ENCODE data around the gene KRT86.

KRT86 gene

GRCh38 chr12:52349196-52349595 is 74.8 kb downstream of the KRT86 start:
- Histone ChIP-seq H3K4me1 (ENCODE audit: low read length) (no peaks in the 10 kb centered on the region), H3K9me3 (replicated peaks; ENCODE audit: insufficient read depth, low read length) (no peaks in the 10 kb centered on the region), H3K79me2 (ENCODE audit: low read length) (no peaks in the 10 kb centered on the region), H3K27me3 (replicated peaks; ENCODE audit: insufficient read depth, low read length) (peaks cover 75% of the 10 kb centered on the region), H3K9me2 (replicated peaks; ENCODE audit: insufficient read depth, low read length) (no peaks in the 10 kb centered on the region), H3K9ac (ENCODE audit: low read length) (no peak overlapping the region), H3K27ac (ENCODE audit: low read length) (no peak overlapping the region), H3F3A (ENCODE audit: insufficient read depth, low read length) (no peaks in the 10 kb centered on the region), H3K4me3 (ENCODE audit: low read length) (no peak overlapping the region), H3K36me3 (replicated peaks; ENCODE audit: insufficient read depth, low read length) (no peaks in the 10 kb centered on the region), H4K20me1 (ENCODE audit: insufficient read depth, low read length) (no peaks in the 10 kb centered on the region), H2AFZ (ENCODE audit: low read length) (no peak overlapping the region), H3K4me2 (ENCODE audit: low read depth, low read length) (no peak overlapping the region)
- DNase-seq, result no peak
- no peak for TF ChIP-seq EZH2 (optimal IDR thresholded peaks at IDR 0.05; ENCODE audit: low read depth, low read length)
- no peak for TF ChIP-seq EZH2phosphoT487 (IDR thresholded peaks at IDR 0.05; ENCODE audit: low read length)
- TF ChIP-seq CTCF (IDR thresholded peaks at IDR 0.05; ENCODE audit: low read length), result no peak

GRCh38 chr12:52350021-52350620 is 75.7 kb downstream of the KRT86 start:
- H2AFZ ChIP-seq (ENCODE audit: low read length), result no peak overlapping the region
- DNase-seq, result no peak
- H3K27me3 ChIP-seq (replicated peaks; ENCODE audit: insufficient read depth, low read length), result peaks cover 79% of the 10 kb centered on the region
- no peaks in the 10 kb centered on the region for H3F3A ChIP-seq (ENCODE audit: insufficient read depth, low read length)
- H3K79me2 ChIP-seq (ENCODE audit: low read length), result no peaks in the 10 kb centered on the region
- no peak overlapping the region for H3K4me3 ChIP-seq (ENCODE audit: low read length)
- H3K9me3 ChIP-seq (replicated peaks; ENCODE audit: insufficient read depth, low read length), result no peaks in the 10 kb centered on the region
- no peak for TF ChIP-seq CTCF (IDR thresholded peaks at IDR 0.05; ENCODE audit: low read length)
- no peak for TF ChIP-seq EZH2 (optimal IDR thresholded peaks at IDR 0.05; ENCODE audit: low read depth, low read length)
- no peak for TF ChIP-seq EZH2phosphoT487 (IDR thresholded peaks at IDR 0.05; ENCODE audit: low read length)
- no peaks in the 10 kb centered on the region for H3K4me1 ChIP-seq (ENCODE audit: low read length)
- H3K36me3 ChIP-seq (replicated peaks; ENCODE audit: insufficient read depth, low read length), result no peaks in the 10 kb centered on the region
- H3K27ac ChIP-seq (ENCODE audit: low read length), result no peak overlapping the region
- no peak overlapping the region for H3K9ac ChIP-seq (ENCODE audit: low read length)
- H4K20me1 ChIP-seq (ENCODE audit: insufficient read depth, low read length), result no peaks in the 10 kb centered on the region
- H3K4me2 ChIP-seq (ENCODE audit: low read depth, low read length), result no peak overlapping the region
- no peaks in the 10 kb centered on the region for H3K9me2 ChIP-seq (replicated peaks; ENCODE audit: insufficient read depth, low read length)

GRCh38 chr12:52350786-52351185 is 76.3 kb downstream of the KRT86 start:
- H3K79me2 ChIP-seq (ENCODE audit: low read length), result no peaks in the 10 kb centered on the region
- no peak overlapping the region for H3K9ac ChIP-seq (ENCODE audit: low read length)
- no peak overlapping the region for H3K4me3 ChIP-seq (ENCODE audit: low read length)
- no peak overlapping the region for H3K27ac ChIP-seq (ENCODE audit: low read length)
- DNase-seq, result no peak
- no peaks in the 10 kb centered on the region for H4K20me1 ChIP-seq (ENCODE audit: insufficient read depth, low read length)
- H3K4me2 ChIP-seq (ENCODE audit: low read depth, low read length), result no peak overlapping the region
- no peak overlapping the region for H2AFZ ChIP-seq (ENCODE audit: low read length)
- no peak for TF ChIP-seq CTCF (IDR thresholded peaks at IDR 0.05; ENCODE audit: low read length)
- TF ChIP-seq EZH2phosphoT487 (IDR thresholded peaks at IDR 0.05; ENCODE audit: low read length), result no peak
- TF ChIP-seq EZH2 (optimal IDR thresholded peaks at IDR 0.05; ENCODE audit: low read depth, low read length), result no peak
- no peaks in the 10 kb centered on the region for H3K9me3 ChIP-seq (replicated peaks; ENCODE audit: insufficient read depth, low read length)
- no peaks in the 10 kb centered on the region for H3F3A ChIP-seq (ENCODE audit: insufficient read depth, low read length)
- peaks cover 83% of the 10 kb centered on the region for H3K27me3 ChIP-seq (replicated peaks; ENCODE audit: insufficient read depth, low read length)
- no peaks in the 10 kb centered on the region for H3K9me2 ChIP-seq (replicated peaks; ENCODE audit: insufficient read depth, low read length)
- no peaks in the 10 kb centered on the region for H3K4me1 ChIP-seq (ENCODE audit: low read length)
- no peaks in the 10 kb centered on the region for H3K36me3 ChIP-seq (replicated peaks; ENCODE audit: insufficient read depth, low read length)

All from MM.1S (cell line).